IMR-90 (cell line): Measurements from ENCODE around the gene SEC23IP. TPM values are rescaled to one million over a fixed set of nuclear protein-coding genes. Genes with fewer than 3 reads are reported as not detected.
"Not testable (repeated sequence)": the region's sequence is repeated elsewhere in the genome, so short reads cannot be mapped to it uniquely, and the experiment has no call there.

Source experiments
- ATAC-seq: fragments of 200-7000 bp; cut with Tn5 transposase; 2 replicates; pipeline ENCODE4 v1.9.1; 2020; ENCODE audit warnings: low read depth, mild to moderate bottlenecking, moderate library complexity
- BruUV-seq: library from RNA; stranded (reverse); fragments of 400-500 nt; replicated peaks from 2 replicates; lab custom pipeline; 2021; lab: Mats Ljungman, UMichigan
- CTCF ChIA-PET: fragments of 300-600 bp; formaldehyde crosslinking; extraction: SDS; loops from one replicate; lab custom pipeline; 2021; ENCODE audit warnings: antibody characterized with exemption; lab: Yijun Ruan, JAX
- POLR2A ChIA-PET: fragments of 300-600 bp; sonication (Branson Sonifier 250); formaldehyde crosslinking; loops from one replicate; lab custom pipeline; 2022; ENCODE audit warnings: antibody characterized with exemption; ENCODE audit not compliant: unreplicated experiment; lab: Charles Lee
- DNase-seq: peaks from one replicate; pipeline ENCODE4 v3.0.0; 2013
- H2AFZ ChIP-seq: replicated peaks from 2 replicates; pipeline ENCODE3; 2013; ENCODE audit warnings: low read length, mild to moderate bottlenecking; ENCODE audit not compliant: poor library complexity
- H2AK5ac ChIP-seq: 2 replicates; pipeline ENCODE4 v1.6.1; 2013; ENCODE audit warnings: low read depth, low read length, inconsistent platforms
- H2AK9ac ChIP-seq: replicated peaks from 2 replicates; pipeline ENCODE3; 2013; ENCODE audit warnings: mild to moderate bottlenecking, low read depth, low read length, moderate library complexity; ENCODE audit not compliant: poor library complexity
- H2BK120ac ChIP-seq: 2 replicates; pipeline ENCODE4 v1.6.1; 2013; ENCODE audit warnings: low read depth, low read length, inconsistent platforms
- H2BK15ac ChIP-seq: 3 replicates; pipeline ENCODE4 v1.6.1; 2013; ENCODE audit warnings: low read depth, low read length, inconsistent platforms
- H2BK20ac ChIP-seq: 2 replicates; pipeline ENCODE4 v1.6.1; 2013; ENCODE audit warnings: low read depth, mild to moderate bottlenecking, inconsistent platforms, low read length, moderate library complexity
- H2BK5ac ChIP-seq: 2 replicates; pipeline ENCODE4 v1.6.1; 2013; ENCODE audit warnings: mild to moderate bottlenecking, low read depth, low read length, inconsistent platforms; ENCODE audit not compliant: poor library complexity, severe bottlenecking
- H3K14ac ChIP-seq: replicated peaks from 2 replicates; pipeline ENCODE4 v1.6.1; 2013; ENCODE audit warnings: low read depth, low read length, inconsistent platforms
- H3K18ac ChIP-seq: 2 replicates; pipeline ENCODE4 v1.6.1; 2013; ENCODE audit warnings: low read depth, low read length, control low read depth
- H3K23ac ChIP-seq: 2 replicates; pipeline ENCODE4 v1.6.1; 2013; ENCODE audit warnings: low read depth, low read length, inconsistent platforms
- H3K27ac ChIP-seq: 2 replicates; pipeline ENCODE4 v1.5.1; 2013; ENCODE audit warnings: mild to moderate bottlenecking, control low read depth, low read length; ENCODE audit not compliant: insufficient read depth
- H3K27me3 ChIP-seq: 2 replicates; pipeline ENCODE4 v1.6.1; 2013; ENCODE audit warnings: low read length; ENCODE audit not compliant: control insufficient read depth, insufficient read depth
- H3K36me3 ChIP-seq: 2 replicates; pipeline ENCODE4 v1.6.1; 2013; ENCODE audit warnings: low read length, mixed read lengths; ENCODE audit not compliant: control insufficient read depth, insufficient read depth
- H3K4ac ChIP-seq: 2 replicates; pipeline ENCODE4 v1.6.1; 2013; ENCODE audit warnings: low read depth, low read length, inconsistent platforms
- H3K4me1 ChIP-seq: 2 replicates; pipeline ENCODE4 v1.6.1; 2013; ENCODE audit warnings: low read length, mixed read lengths; ENCODE audit not compliant: control insufficient read depth, insufficient read depth
- H3K4me2 ChIP-seq: 2 replicates; pipeline ENCODE4 v1.6.1; 2013; ENCODE audit warnings: low read depth, mild to moderate bottlenecking, control low read depth, low read length, moderate library complexity
- H3K4me3 ChIP-seq: 2 replicates; pipeline ENCODE4 v1.5.1; 2013; ENCODE audit warnings: low read depth, mild to moderate bottlenecking, control low read depth, low read length, moderate library complexity; ENCODE audit not compliant: insufficient read depth
- H3K56ac ChIP-seq: 2 replicates; pipeline ENCODE4 v1.6.1; 2013; ENCODE audit warnings: low read length, inconsistent platforms; ENCODE audit not compliant: insufficient read depth; ENCODE audit errors: extremely low read depth
- H3K79me1 ChIP-seq, 2 experiments: 2 replicates each; pipeline ENCODE4 v1.6.1; 2013; ENCODE audit warnings: low read length in 2 of 2, inconsistent platforms in 1 of 2, low read depth in 1 of 2
- H3K9ac ChIP-seq: 2 replicates; pipeline ENCODE4 v1.6.1; 2013; ENCODE audit warnings: low read depth, low read length, control low read depth
- H3K9me1 ChIP-seq: 2 replicates; pipeline ENCODE4 v1.6.1; 2013; ENCODE audit warnings: low read length, inconsistent platforms; ENCODE audit not compliant: insufficient read depth
- H3K9me3 ChIP-seq: 2 replicates; pipeline ENCODE4 v1.6.1; 2013; ENCODE audit warnings: low read length; ENCODE audit not compliant: control insufficient read depth, insufficient read depth
- H4K20me1 ChIP-seq: 2 replicates; pipeline ENCODE4 v1.6.1; 2013; ENCODE audit warnings: low read length, inconsistent platforms; ENCODE audit not compliant: insufficient read depth
- H4K5ac ChIP-seq: 2 replicates; pipeline ENCODE4 v1.6.1; 2013; ENCODE audit warnings: mild to moderate bottlenecking, low read depth, low read length, control low read depth
- H4K8ac ChIP-seq, 2 experiments: 2 replicates each; pipeline ENCODE4 v1.6.1; 2013; ENCODE audit warnings: low read depth in 2 of 2, low read length in 2 of 2, control low read depth in 1 of 2, inconsistent platforms in 1 of 2
- H4K91ac ChIP-seq: 2 replicates; pipeline ENCODE4 v1.6.1; 2013; ENCODE audit warnings: low read depth, low read length, inconsistent platforms; ENCODE audit not compliant: insufficient read depth
- WGBS, 2 experiments: methylation state at CpG; one replicate each; pipeline versions ENCODE4 v1.1.5 to v1.1.7; 2013; ENCODE audit warnings: missing lambda C conversion rate in 2 of 2; ENCODE audit not compliant: insufficient read length in 1 of 2; ENCODE audit errors: extremely low coverage in 2 of 2; 5-methylcytosine and 5-hydroxymethylcytosine counted together
- dilution Hi-C: fragments of 300-500 bp; cut with HindIII; formaldehyde crosslinking; loops from one replicate; pipeline ENCODE4 v1.14.3; 2018; ENCODE audit warnings: low sequenced_read_pairs; ENCODE audit not compliant: unreplicated experiment
- in situ Hi-C: fragments of 300-500 bp; cut with MboI; formaldehyde crosslinking; loops from 3 replicates; pipeline ENCODE4 v1.14.3; 2019; ENCODE audit warnings: low sequenced_read_pairs, inconsistent platforms, mixed read lengths
- intact Hi-C: fragments of 100-400 bp; cut with micrococcal nuclease; formaldehyde crosslinking; loops from 2 replicates; pipeline ENCODE4 v1.10.0; 2022
- polyA plus RNA-seq, 3 experiments: library from polyadenylated mRNA; depleted of rRNA; stranded (reverse); fragments of >200 nt; gene quantifications; 2 replicates each; pipeline ENCODE4 v1.2.3, GENCODE V29; 2012; ENCODE audit warnings: low replicate concordance in 1 of 3
- total RNA-seq: library from RNA; depleted of rRNA; stranded (reverse); fragments of >200 nt; gene quantifications from 2 replicates; pipeline ENCODE4 v1.2.3, GENCODE V29; 2012

The SEC23IP gene
- total and polyA plus RNA-seq, 2 of the 4 experiments (the other 2 are of a cell fraction), result 37.4 to 39.8 TPM

GRCh38 chr10:119883901-119884611 lies 8.5 kb upstream of the SEC23IP start:
- 92% methylated on average over 4 of the region's 11 CpGs; no CpG with 5 or more reads in 1 of the 2 experiments for WGBS, 2 experiments
- H3K9ac ChIP-seq, H4K5ac ChIP-seq, H3K4me2 ChIP-seq, H3K9me3 ChIP-seq, H3K79me1 ChIP-seq, H3K36me3 ChIP-seq, H4K91ac ChIP-seq, H3K4me3 ChIP-seq, BruUV-seq, H3K4me1 ChIP-seq, H4K20me1 ChIP-seq, H3K18ac ChIP-seq, H3K27ac ChIP-seq, DNase-seq, POLR2A ChIA-PET, H3K56ac ChIP-seq, H2AFZ ChIP-seq, H2BK20ac ChIP-seq, H3K4ac ChIP-seq, H3K9me1 ChIP-seq, intact Hi-C loops, in situ Hi-C loops, H2AK5ac ChIP-seq, H4K8ac ChIP-seq, H2AK9ac ChIP-seq, H3K14ac ChIP-seq, H2BK120ac ChIP-seq, H3K27me3 ChIP-seq, H3K23ac ChIP-seq, H2BK5ac ChIP-seq, dilution Hi-C loops, H2BK15ac ChIP-seq, ATAC-seq, CTCF ChIA-PET: not testable (repeated sequence)
